Coronary artery (tissue), 2 donors: ENCODE measurements around the gene ZNF219.

Source experiments
- DNase-seq: peaks from one replicate; pipeline ENCODE4 v3.0.0-alpha.2; 2017; ENCODE audit warnings: low spot score
- H3K27ac ChIP-seq, 2 donors: fragments of 200-600 bp; sonication (generic); one replicate each; pipeline ENCODE4 v1.5.1; 2016 to 2019
- H3K4me3 ChIP-seq: fragments of 200-600 bp; sonication (generic); 2 replicates; pipeline ENCODE4 v1.5.1; 2016; ENCODE audit warnings: mild to moderate bottlenecking, moderate library complexity
- TF ChIP-seq, protein P1 (sequence below): fragments of 200-600 bp; sonication (generic); IDR thresholded peaks from one replicate; pipeline ENCODE4 v1.5.1; 2019; ENCODE audit warnings: antibody characterized with exemption

Gene ZNF219

DNA sequence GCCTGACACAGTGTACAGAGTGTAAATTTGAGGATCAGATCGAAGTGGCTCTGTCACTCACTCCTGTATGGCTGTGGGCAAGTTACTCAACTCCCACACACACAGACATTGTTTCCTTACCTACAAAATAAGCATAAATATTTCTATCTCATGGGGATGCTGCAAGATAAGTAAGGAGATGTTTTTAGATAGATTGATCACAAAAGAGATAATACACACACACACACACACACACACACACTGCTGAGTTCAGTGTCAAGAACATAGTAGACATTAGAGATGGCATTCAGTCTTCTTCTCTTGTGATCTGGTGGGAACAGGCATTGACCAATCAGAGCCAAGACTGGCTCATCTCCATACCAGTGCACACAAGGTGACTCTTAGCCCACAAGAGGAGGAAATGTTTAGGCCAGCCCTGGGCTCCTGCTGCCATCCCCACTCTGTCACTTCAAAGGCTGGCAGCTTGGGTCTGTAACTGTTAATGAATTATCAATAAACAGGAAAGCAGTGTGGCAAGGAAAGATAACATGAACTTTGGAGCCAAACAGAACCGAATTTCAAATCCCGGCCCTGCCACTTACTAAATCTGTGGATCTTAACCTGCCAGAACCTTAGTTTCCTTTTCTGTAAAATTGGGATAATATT is 44.2 kb downstream of the ZNF219 start:
- no peak for DNase-seq
- TF ChIP-seq, protein P1, sequence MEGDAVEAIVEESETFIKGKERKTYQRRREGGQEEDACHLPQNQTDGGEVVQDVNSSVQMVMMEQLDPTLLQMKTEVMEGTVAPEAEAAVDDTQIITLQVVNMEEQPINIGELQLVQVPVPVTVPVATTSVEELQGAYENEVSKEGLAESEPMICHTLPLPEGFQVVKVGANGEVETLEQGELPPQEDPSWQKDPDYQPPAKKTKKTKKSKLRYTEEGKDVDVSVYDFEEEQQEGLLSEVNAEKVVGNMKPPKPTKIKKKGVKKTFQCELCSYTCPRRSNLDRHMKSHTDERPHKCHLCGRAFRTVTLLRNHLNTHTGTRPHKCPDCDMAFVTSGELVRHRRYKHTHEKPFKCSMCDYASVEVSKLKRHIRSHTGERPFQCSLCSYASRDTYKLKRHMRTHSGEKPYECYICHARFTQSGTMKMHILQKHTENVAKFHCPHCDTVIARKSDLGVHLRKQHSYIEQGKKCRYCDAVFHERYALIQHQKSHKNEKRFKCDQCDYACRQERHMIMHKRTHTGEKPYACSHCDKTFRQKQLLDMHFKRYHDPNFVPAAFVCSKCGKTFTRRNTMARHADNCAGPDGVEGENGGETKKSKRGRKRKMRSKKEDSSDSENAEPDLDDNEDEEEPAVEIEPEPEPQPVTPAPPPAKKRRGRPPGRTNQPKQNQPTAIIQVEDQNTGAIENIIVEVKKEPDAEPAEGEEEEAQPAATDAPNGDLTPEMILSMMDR: no peak
- Histone ChIP-seq H3K27ac (no peak overlapping the region), H3K4me3 (no peak overlapping the region)

DNA sequence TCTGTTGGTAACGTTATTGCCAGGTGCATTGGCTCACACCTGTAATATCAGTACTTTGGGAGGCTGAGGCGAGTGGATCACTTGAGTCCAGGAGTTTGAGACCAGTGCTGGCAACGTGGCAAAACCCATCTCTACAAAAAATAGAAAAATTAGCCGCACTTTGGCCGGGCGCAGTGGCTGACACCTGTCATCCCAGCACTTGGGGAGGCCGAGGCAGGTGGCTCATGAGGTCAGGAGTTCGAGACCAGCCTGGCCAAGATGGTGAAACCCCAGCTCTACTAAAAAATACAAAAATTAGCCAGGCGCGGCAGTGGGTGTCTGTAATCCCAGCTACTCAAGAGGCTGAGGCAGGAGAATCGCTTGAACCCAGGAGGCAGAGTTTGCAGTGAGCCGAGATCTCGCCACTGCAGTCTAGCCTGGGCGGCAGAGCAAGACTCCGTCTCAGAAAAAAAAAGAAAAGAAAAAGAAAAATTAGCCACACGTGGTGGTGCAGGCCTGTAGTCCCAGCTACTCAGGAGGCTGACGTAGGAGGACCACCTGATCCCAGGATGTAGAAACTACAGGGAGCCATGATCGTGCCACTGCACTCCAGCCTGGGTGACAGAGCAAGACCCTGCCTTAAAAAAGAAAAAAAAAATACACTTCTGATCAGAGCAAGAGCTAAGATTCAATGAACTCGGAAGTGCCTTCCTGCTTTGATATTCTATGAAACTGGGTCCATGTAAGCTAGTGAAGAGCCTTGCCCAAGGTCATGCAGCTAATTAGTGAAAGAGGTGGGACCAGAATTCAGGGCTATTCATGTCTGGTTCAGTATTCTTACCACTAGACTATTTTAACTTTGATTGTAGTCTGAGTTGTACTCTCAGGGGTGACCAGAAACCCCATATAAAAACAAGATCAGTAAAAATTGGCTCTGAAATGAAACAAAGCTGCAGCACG is 45.0 kb downstream of the ZNF219 start:
- Histone ChIP-seq H3K27ac (no peak overlapping the region), H3K4me3 (no peak overlapping the region)
- TF ChIP-seq, protein P1: no peak
- no peak for DNase-seq

DNA sequence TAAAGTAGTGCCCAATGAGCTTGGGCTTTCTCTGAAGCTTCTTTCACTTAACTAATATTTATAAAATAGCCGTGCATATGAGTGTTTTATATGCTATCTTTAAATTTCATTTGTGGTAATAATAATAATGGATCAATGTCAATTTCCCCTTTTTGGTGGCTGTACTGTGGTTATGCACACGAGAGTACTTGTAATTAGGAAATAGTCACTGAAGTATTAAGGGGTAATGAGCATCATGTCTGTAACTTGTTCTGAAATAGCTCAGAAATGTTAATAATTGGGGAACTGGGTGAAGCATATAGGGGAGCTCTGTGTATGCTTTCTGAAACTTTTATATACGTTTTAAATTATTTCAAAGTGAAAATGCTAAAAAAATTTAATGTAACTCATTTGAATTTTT is 47.9 kb downstream of the ZNF219 start:
- Histone ChIP-seq H3K4me3 (no peak overlapping the region), H3K27ac (no peak overlapping the region)
- no peak for DNase-seq
- TF ChIP-seq, protein P1: no peak

DNA sequence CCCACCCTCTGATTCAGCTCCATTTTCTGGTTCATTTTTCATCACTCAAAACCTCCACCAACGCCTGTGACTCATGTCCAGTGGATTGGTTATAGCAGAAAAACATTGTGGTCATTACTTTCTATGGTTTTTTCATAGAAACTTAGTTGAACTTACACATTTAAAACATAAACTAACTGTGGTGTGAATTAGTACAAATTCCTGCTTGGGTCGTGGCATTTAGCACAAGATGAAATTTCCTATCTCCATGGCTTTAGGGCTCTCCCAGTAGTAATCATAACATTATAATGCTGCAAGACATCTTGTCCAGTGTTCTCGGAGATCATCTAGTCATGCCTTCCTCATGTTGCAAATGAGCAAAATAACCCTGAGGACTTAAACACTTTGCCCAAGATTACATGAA is 49.2 kb downstream of the ZNF219 start:
- no peak for DNase-seq
- no peak overlapping the region for H3K27ac ChIP-seq
- no peak overlapping the region for H3K4me3 ChIP-seq
- TF ChIP-seq, protein P1: no peak

DNA sequence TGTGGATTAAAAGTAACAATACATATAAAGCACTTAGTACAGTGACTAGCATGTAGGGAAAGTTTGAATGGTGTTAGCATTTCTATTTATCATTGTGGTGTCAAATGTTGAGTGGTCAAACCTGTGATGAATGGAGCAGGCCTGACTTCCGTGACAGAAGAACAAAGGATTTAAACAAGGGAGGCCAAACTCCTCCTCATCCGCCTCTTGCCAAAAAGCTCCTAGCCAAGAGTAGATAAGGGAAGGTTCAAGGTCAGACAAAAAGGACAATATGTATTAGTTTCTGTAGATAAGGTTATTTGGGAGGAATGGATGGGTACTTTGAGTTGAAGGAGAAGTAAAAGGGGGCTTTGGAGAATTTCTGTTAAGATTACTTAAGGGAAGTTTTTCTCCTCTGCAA is 49.8 kb downstream of the ZNF219 start:
- TF ChIP-seq, protein P1: no peak
- Histone ChIP-seq H3K27ac (no peak overlapping the region), H3K4me3 (no peak overlapping the region)
- no peak for DNase-seq

DNA sequence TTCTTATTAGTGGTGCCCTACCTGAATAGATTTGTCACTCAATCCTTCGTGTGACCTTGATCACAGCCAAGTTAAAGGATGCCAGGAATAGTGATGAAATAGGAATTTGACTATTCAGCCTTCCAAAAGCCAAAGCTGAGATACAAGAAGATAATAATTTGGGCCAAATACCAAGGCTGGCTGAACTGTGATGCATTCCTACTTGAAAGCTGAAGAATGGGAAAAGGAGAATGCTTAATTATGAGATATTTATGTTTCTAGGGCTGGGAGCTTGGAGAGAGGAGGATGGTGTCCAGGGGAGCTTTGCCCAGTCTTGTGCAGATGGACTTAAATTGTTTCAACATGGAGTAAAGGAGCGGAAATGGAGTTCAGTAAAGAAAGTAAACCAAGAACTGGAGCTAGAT is 51.1 kb downstream of the ZNF219 start:
- DNase-seq: no peak
- no peak overlapping the region for H3K27ac ChIP-seq
- TF ChIP-seq, protein P1: no peak
- no peak overlapping the region for H3K4me3 ChIP-seq
